ELR (cell line): ENCODE results near the gene SCNN1B.
"Not testable (repeated sequence)": the region's sequence is repeated elsewhere in the genome, so short reads cannot be mapped to it uniquely, and the experiment has no call there.

Experiments used
- DNase-seq: peaks from one replicate; pipeline ENCODE4 v3.0.0-alpha.2; 2015; ENCODE audit warnings: low read depth

SCNN1B gene

DNA sequence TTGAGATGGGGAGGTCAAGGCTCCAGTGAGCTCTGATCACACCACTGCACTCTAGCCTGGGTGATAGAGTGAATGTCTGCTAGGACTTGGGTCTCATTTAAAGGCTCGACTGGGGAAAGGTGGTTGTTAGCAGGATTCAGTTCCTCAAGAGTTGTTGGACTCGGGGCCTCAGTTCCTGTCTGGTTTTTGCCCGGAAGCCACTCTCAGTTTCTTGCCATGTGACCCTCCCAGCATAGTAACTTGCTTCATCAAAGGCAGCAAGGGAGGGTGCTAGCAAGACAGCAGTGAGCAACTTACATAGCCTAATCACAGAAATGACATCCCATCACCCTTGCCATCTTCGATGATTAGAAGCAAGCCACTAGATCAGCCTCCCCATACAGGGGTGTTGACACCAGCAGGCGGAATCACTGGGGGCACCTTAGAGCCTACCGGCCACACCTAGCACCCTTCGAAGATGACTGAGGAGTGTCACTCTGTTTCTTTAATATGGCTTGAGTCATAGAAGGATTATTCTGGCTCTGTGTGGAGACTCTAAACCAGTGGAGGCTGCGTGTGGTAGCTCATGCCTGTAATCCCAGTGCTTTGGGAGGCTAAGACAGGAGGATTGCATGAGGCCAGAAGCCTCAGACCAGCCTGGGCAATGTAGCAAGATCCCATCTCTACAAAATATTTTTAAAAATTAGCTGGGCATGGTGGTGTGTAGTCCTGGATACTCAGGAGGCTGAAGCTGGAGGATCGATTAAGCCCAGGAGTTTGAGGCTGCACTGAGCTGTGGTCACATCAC is 13.2 kb upstream of the SCNN1B start:
- no peak for DNase-seq

DNA sequence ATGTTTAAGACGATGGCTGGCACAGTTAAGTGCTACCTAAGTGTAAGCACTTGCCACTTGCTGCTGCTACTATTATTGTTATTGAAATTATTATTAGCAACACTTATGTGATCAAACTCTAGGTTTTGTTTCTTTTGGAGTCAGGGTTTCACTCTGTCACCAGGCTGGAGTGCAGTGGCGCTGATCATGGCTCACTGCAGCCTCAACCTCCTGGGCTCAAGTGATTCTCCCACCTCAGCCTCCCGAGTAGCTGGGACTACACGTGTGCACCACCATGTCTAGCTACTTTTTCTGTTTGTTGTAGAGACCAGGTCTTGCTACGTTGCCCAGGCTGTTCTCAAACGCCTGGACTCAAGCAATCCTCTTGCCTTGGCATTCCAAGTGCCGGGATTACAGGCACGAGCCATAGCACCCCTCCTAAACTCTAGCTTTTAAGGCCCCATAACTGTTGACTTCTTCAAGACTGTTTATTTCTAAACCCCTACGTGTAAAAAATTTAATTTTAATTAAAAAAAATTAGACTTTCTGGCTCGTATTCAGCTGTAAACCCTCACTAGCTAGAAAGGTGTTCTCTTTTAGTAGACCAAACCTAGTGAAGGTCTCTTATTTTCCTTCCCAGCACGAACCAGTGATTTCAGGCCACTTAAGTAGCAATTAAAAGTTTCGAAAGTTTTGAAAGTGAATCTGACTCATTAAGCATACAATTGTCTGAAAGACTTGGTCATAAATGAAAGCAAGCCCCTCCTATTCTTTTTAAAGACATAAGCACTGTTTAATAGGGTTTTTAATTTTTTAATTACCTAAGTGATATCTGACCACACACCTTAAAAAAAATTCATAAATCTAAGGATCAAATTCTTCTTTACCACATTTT is 11.7 kb upstream of the SCNN1B start:
- DNase-seq = no peak

DNA sequence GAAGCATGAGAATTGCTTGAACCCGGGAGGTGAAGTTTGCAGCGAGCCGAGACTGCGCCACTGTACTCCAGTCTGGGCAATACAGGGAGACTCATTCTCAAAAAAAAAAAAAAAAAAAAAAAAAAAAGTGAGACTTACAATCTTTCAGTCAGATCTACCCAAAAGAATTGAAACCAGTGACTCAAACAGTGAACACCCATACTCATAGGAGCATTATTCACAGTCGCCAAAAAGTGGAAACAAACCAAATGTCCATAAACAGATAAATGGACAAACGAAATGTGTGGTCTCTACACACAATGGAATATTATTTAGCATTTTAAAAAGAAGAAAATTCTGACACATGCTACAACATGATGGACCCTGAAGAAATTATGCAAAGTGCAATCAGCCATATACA is 9.1 kb upstream of the SCNN1B start:
- no peak for DNase-seq

DNA sequence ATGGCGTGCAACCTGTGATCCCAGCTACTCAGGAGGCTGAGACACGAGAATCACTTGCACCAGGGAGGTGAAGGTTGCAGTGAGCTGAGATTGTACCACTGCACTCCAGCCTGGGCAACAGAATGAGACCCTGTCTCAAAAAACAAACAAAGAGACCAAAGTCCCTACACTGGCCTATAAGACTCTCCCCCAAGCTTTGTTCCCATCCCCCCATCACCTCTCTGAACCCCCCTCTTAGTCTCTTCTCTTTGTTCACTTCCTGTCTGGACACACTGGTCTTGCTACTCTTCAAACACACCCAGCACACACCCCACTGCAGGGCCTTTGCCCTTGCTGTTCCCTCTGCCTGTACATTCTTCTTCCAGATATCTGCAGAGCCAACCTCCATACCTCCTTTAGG is 7.8 kb upstream of the SCNN1B start:
- DNase-seq = no peak

DNA sequence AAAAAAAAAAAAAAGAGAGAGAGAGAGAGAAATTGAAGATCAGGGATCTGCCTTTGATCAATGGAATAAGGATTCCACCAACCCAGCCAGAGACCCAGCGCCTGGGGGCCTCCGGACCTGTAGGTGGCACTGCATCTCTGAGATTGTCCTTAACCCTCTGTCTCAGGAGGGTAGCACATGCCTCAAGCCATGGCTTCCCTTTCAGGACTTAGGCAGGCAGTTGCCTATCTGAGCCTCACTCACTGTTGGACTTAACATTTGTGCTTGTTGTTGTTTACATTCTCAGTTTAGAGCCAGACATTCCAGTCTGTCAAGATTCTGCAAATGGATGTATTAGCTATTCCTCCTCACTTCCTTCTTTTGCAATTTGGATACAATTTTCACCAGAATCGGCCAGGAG is 5.1 kb upstream of the SCNN1B start:
- peak; percentile 18 for DNase-seq

DNA sequence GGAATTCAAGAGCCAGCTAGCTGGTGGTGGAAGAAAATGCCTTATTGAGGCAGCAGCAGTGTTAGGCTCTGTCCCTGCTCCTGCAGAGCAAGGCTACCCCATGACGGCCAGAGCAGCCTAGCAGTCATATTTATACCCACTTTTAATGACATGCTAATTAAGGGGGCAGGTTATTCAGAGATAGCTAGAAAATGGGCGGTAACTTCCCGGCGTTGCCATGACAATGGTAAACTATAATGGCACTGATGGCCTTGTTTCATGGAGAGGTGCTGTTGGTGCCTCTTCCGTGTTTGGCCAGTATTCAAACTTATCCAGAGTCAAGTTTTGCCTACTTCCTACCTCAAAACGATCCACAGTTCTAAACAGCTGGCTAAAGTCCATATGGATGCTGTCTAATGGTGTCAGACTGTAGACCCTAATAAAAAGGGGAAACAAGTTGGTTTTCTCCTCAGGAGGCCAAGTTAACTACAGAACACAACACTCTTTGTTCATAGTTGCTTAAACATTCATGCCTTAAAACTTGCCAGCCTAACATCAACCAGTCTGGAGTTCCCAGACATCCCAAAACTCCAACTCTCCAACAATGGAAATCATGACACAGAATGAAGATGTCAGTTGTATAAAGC is 3.7 kb upstream of the SCNN1B start:
- DNase-seq = no peak

DNA sequence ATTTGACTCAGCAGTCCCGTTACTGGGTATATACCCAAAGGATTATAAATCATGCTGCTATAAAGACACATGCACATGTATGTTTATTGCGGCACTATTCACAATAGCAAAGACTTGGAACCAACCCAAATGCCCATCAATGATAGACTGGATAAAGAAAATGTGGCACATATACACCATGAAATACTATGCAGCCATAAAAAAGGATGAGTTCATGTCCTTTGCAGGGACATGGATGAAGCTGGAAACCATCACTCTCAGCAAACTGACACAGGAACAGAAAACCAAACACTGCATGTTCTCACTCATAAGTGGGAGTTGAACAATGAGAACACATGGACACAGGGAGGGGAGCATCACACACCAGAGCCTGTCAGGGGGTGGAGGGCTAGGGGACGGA is 2.3 kb upstream of the SCNN1B start:
- DNase-seq = not testable (repeated sequence)

DNA sequence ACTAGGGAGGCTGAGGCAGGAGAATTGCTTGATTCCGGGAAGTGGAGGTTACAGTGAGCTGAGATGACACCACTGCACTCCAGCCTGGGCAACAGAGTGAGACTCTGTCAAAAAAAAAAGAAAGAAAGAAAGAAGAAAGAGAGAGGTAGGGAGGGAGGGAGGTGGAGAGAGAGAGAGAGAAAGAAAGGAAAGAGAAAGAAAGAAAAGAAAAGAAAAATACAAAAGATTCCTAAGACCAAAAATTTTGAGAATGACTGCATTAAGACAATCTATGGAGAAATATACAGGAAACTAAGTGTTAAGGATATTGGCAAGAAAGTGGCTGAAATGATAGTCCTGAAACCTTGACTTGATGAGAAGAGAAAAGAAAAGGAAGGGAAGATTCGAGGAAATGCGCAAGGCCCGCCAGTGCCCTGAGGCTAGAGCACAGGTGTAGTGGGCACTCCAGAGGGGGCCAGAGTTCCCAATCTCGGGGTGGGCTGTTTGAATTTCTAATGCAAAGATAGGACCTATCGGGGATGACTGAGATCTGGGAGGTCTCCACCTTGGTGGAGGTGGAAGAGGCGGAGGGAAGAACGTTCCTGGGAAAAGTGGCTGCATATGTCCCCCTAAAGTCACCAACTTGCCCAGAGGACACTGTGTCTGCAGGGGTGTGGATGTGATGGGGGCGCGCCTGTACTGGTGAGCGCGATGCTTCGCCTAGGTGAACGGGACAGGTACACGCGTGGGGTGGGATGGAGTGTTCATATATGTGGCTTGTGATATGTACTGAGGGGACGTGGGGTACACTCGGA is 654 bp upstream of the SCNN1B start:
- DNase-seq = no peak

DNA sequence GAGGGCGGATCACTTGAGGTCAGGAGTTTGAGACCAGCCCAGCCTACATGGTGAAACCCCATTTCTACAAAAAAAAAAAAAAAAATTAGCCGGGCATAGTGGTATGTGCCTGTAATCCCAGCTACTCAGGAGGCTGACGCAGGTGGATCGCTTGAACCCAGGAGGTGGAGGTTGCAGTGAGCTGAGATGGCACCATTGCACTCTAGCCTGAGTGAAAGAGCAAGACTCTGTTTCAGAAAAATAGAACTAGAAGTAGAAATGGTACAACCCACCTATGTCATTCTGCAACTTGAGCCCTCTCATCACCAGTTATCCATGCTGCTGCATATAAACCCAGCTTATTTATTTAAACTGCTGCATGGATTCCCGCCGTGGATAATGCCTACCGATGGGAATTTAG is 1.6 kb downstream of the SCNN1B start:
- no peak for DNase-seq

DNA sequence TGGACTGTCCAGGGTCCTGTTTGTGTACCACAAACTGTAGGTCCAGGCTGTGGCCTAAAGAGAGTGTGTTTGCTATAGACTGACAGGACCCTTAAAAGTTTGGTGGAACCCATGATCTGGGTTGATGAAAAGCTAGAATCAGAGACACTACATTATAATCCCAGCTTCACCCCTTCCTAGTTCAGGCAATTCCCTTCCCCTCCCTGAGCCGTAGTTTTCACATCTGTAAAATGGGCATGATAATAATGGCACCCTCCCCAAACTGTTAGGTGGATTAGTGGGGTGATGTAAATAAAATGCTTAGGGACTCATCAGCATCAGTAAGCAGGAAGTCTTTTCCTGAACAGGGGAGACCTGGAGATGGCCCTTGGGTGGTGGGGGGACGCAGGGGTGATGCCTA is 2.5 kb downstream of the SCNN1B start:
- no peak for DNase-seq

DNA sequence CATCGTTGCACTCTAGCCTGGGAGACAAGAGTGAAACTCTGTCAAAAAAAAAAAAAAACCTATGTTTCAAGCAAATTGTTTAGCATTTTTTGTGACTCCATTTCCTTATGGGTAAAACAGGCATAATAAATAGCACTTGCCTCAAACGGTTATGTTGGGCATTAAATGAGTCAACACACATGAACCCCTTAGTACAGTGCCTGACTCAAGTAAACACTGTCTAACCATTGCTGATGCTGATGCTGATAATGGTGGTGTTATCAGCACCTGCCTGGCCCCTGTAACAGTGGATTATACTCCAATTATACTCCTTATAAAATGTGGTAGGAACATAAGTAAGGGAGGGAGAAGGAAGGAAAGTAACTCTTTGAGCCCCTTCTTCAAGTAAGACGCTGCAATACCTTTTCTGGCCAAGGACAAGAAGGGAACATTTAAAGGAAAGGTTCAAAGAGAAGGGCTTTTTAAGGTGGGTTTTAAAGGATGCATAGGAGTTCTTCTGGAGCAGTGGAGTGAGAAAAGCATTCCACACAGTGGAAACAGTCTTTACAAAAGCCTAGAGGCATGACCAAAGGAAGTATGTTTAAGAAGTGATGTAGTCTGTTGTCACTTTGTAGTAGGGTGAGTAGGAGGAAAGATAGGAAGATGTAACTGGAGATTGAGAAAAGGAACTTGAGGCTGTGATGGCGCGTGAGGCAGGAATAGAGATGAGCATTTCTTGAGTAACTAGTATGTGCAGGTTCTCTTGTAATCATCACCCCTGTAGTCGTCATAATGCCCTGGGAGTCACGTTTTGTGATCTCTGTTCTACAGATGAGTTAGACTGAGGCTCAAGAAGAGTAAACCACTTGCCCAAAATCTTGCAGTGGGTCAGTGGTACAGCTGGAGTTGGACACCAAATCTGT is 4.3 kb downstream of the SCNN1B start:
- no peak for DNase-seq

DNA sequence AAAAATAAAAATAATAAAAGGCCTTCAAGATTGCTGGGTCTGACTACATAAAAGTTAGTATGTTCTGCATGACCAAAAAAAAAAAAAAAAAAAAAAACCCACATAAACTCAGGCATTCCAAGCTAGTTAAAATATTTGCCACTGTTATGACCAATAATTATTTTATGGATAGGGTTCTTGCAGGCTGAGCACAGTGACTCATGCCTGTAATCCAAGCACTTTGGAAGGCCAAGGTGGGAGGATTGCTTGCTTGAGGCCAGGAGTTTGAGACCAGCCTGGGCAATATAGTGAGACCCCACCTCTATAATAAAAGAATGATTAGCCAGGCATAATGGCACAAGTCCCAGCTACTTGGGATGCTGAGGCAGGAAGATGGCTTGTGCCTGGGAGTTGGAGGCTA is 8.1 kb downstream of the SCNN1B start:
- DNase-seq = no peak

DNA sequence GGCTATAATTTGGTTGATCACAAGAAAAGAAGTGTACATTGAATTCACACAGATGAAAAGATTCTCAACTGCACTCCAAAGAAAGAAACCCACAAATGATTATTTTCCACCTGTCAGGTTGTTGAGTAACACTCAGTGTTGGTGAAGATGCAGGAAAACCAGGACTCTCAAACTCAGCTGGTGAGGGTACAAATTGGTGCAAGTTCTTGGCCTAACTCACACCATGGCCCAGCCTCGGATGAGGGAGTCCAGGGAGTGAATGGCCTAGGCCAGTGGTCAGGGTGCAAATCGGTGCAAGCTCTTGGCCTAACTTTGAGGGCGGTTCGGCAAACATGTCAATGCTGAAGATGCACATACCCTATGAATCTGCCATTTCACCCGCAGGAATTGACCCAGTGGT is 8.6 kb downstream of the SCNN1B start:
- no peak for DNase-seq

DNA sequence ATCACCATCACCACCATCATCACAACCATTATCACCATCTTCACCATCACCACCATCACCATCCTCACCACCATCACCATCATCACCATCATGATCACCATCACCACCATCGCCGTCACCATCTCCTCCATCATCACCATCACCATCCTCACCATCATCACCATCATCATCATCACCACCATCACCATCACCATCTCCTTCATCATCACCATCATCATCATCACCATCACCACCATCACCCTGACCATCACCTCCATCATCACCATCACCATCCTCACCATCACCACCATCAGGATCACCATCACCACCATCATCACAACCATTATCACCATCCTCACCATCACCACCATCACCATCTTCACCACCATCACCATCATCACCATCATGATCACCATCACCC is 14.1 kb downstream of the SCNN1B start:
- DNase-seq = no peak

DNA sequence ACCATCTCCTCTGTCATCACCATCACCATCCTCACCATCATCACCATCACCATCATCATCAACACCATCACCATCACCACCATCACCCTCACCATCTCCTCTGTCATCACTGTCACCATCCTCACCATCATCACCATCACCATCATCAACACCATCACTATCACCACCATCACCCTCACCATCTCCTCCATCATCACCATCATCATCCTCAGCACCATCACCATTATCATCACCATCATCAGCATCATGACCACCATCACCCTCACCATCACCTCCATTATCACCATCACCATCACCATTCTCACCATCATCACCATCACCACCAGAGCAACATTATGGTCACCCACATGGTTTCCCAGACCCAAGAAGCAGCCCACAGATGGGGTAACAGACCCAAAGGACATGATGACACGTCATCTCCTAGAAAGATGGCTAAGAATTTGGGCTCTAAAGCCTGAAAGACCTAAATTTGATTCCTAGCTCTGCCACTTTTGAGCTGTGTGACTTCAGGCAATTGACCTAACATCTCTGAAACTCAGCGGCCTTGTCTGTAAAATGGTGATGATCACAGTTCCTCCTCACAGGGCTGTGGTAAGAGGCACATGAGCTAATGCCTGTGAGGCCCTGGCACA is 14.6 kb downstream of the SCNN1B start:
- DNase-seq = no peak

DNA sequence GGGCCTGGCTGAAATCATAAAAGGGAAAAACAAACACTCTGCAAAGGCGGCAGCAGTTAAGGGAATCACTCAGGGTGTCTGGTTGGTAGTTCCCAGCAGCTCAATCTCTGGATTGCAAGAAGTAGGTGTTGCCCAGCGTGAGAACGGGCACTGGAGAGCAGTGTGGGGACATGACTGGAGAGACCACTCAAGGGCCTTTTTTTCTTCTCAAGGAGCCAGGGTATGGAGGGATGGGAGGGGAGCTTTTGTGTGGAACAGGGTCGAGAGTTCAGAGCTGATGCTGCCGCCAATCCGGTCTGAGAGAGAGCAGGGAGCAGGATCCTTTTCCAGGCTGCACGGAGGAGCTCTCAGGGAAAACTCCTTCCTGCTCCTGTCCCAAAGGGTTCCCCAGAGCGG is 15.2 kb downstream of the SCNN1B start:
- DNase-seq = no peak

DNA sequence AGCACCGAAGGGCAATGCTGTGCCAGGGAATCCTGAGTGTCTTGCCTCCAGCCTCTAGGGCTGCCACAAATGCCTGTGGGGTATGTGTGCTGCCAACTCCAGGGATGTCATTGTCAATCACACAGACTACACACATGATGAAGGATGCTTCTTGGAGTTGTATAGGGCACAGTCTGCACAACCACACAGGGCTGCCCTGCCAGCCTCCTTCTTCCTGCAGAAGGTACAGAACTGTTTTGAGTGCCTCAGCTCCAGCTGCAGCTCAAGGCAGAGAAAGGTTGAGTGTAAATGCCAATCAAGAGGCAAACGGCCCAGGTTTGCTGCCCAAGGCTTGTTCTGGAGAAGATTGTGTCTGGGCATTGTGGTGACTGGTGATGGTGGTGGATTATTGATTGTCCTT is 15.6 kb downstream of the SCNN1B start:
- no peak for DNase-seq

DNA sequence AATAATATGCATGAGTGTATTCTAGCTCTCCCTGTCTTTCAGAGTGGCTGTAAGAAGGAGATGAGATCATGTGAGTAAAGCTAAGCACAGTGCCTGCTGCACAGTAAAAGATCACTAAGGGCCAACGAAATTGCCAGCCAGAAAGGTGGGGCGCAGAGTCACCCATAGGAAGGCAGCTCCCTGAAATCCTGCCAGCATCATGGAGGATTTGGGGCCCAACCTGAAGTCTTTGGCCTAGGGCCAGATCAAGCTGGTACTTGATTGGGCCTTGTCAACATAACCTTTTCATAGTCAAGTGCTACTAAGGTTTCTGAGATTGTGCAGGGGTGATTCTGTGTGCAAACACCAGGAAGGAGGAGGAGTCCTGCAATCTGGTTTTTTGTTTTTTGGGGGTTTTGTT is 16.5 kb downstream of the SCNN1B start:
- no peak for DNase-seq

DNA sequence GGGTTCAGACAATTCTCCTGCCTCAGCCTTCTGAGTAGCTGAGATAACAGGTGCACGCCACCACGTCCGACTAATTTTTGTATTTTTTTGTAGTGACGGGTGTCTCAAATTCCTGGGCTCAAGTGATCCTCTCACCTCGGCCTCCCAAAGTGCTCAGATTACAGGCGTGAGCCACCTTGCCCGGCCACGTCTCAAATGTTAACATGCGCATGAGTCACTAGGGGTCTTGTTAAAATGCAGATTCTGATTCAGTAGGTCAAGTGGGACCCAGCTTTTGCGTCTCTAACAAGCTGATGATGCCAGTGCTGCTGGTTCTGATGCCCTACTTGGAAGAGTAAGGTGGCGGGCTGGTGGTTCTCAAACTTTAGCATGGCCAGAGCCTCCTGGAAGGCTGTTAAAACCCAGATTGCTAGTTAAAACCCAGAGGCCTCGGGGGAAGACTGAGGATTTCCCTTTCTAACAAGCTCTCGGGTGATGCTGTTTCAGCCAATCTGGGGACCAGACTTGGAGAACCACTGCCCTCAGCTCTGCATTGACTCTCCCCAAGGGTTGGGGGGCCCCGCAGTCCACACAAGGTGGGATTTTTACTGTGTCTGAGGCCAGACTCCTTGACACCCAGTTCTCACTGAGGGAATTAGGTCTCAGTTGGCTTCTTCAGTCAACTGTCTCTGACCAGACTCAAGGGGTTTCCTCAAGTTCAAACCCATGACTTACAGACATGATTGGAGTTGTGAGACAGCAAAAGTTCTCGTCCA is 17.9 kb downstream of the SCNN1B start:
- no peak for DNase-seq

DNA sequence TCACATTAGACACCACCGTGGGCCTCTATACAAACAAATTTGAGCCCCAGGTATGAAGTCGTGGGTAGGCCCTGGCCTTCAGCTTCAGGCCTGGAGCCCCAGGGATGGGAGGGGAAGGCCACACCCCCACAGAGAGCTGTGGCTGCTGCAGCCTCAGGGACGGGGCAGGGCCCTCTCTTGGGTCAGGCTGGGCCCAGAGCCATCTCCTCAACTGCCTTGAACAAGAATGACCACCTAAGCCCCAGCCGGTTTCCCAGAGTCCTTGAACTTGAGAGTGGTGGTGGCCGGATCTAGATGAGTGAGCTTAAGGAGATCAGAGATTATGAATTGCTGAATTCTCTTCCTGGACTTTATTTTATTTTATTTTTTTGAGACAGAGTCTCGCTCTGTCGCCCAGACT is 18.6 kb downstream of the SCNN1B start:
- DNase-seq = no peak
